Astrocyte (in vitro differentiated cells and primary cell): ENCODE data around the gene CRHR1.

ENCODE experiments used
- CTCF ChIP-seq: IDR thresholded peaks from 2 replicates; pipeline ENCODE4 v1.5.1; 2011; ENCODE audit warnings: low read depth, mild to moderate bottlenecking, inconsistent platforms, low read length, moderate library complexity; ENCODE audit not compliant: insufficient read depth
- EZH2 ChIP-seq: IDR thresholded peaks from 2 replicates; pipeline ENCODE4 v1.6.1; 2012; ENCODE audit warnings: mild to moderate bottlenecking, low read length, inconsistent platforms; ENCODE audit not compliant: insufficient read depth

- TF ChIP-seq CTCF (no peak), EZH2 (no peak)
Observed at GRCh38 chr17:45770632-45771270, 13.4 kb upstream of the CRHR1 start.
